B cell (primary cell): ENCODE measurements around the gene LCN9. TPM values are rescaled to one million over a fixed set of nuclear protein-coding genes. Genes with fewer than 3 reads are reported as not detected.

Experiments
- ATAC-seq: fragments of 200-7000 bp; cut with Tn5 transposase; one replicate; pipeline ENCODE4 v1.10.0; 2021; ENCODE audit warnings: low read depth, mild to moderate bottlenecking, moderate number of reproducible peaks, moderate library complexity
- CTCF ChIA-PET: fragments of 350-600 bp; sonication (Branson Sonifier 250); formaldehyde crosslinking; loops from one replicate; lab custom pipeline; 2021; ENCODE audit warnings: antibody characterized with exemption, inconsistent platforms; lab: Charles Lee
- POLR2A ChIA-PET: fragments of 350-600 bp; sonication (Branson Sonifier 250); formaldehyde crosslinking; loops from one replicate; lab custom pipeline; 2021; ENCODE audit warnings: antibody characterized with exemption; lab: Charles Lee
- DNase-seq: peaks from one replicate; pipeline ENCODE4 v3.0.0; 2013
- H2AFZ ChIP-seq: 2 replicates; pipeline ENCODE4 v1.6.1; 2012; ENCODE audit warnings: mild to moderate bottlenecking, low read depth, low read length; ENCODE audit not compliant: insufficient read depth, poor library complexity, severe bottlenecking
- H3K27ac ChIP-seq, 2 donors: 1 replicate in 1 of 2; 2 replicates in 1 of 2; pipeline ENCODE4 v1.5.1; 2012 to 2013; ENCODE audit warnings: low read length in 2 of 2, mild to moderate bottlenecking in 2 of 2, moderate library complexity in 1 of 2
- H3K27me3 ChIP-seq, 4 experiments: fragments of 200-600 bp in 1 of 4; sonication (generic) in 1 of 4; replicated peaks in 1 of 4; 1 replicate in 2 of 4; 2 replicates in 2 of 4; pipeline versions ENCODE4 v1.6.1 to v1.7.0; 2013 to 2016; ENCODE audit warnings: low read length in 3 of 4, mild to moderate bottlenecking in 2 of 4, mixed read lengths in 1 of 4, moderate library complexity in 1 of 4; ENCODE audit not compliant: insufficient read depth in 4 of 4, control insufficient read depth in 3 of 4; ENCODE audit errors: control extremely low read depth in 1 of 4
- H3K36me3 ChIP-seq, 2 experiments: replicated peaks in 1 of 2; 1 replicate in 1 of 2; 2 replicates in 1 of 2; pipeline versions ENCODE4 v1.6.1 to v1.7.1; 2013; ENCODE audit warnings: low read length in 1 of 2; ENCODE audit not compliant: insufficient read depth in 2 of 2, control insufficient read depth in 1 of 2; ENCODE audit errors: control extremely low read depth in 1 of 2, extremely low read depth in 1 of 2
- H3K4me1 ChIP-seq, 2 donors: fragments of 200-600 bp in 1 of 2; sonication (generic) in 1 of 2; 1 replicate in 1 of 2; 2 replicates in 1 of 2; pipeline versions ENCODE4 v1.5.1 to v1.6.1; 2013 to 2017; ENCODE audit warnings: low read length in 2 of 2; ENCODE audit not compliant: control insufficient read depth in 2 of 2, insufficient read depth in 2 of 2
- H3K4me2 ChIP-seq: replicated peaks from 2 replicates; pipeline ENCODE3; 2012; ENCODE audit warnings: mild to moderate bottlenecking, low read depth, low read length; ENCODE audit not compliant: poor library complexity, severe bottlenecking
- H3K4me3 ChIP-seq, 5 experiments: fragments of 200-600 bp in 1 of 5; sonication (generic) in 1 of 5; 1 replicate in 3 of 5; 2 replicates in 2 of 5; pipeline versions ENCODE4 v1.5.1 to v1.7.0; 2011 to 2016; ENCODE audit warnings: low read length in 4 of 5, mild to moderate bottlenecking in 4 of 5, low read depth in 2 of 5, control low read depth in 1 of 5, moderate library complexity in 1 of 5; ENCODE audit not compliant: insufficient read depth in 1 of 5; ENCODE audit errors: control extremely low read depth in 1 of 5, extremely low read depth in 1 of 5
- H3K79me2 ChIP-seq: fragments of 200-600 bp; sonication (generic); one replicate; pipeline ENCODE4 v1.6.0; 2016; ENCODE audit warnings: low read length; ENCODE audit not compliant: control insufficient read depth, insufficient read depth
- H3K9ac ChIP-seq: fragments of 200-600 bp; sonication (generic); 2 replicates; pipeline ENCODE4 v1.6.1; 2017; ENCODE audit warnings: mild to moderate bottlenecking, low read length, moderate library complexity
- H3K9me3 ChIP-seq, 3 donors: one replicate each; pipeline versions ENCODE4 v1.6.1 to v1.7.1; 2013; ENCODE audit warnings: low read length in 2 of 3; ENCODE audit not compliant: control insufficient read depth in 2 of 3, insufficient read depth in 1 of 3; ENCODE audit errors: control extremely low read depth in 1 of 3
- H4K20me1 ChIP-seq: 2 replicates; pipeline ENCODE4 v1.6.0; 2012; ENCODE audit warnings: mild to moderate bottlenecking, low read length; ENCODE audit not compliant: insufficient read depth, control insufficient read depth, poor library complexity, severe bottlenecking
- H3K27ac Mint-ChIP-seq: one replicate; pipeline ENCODE4 v1.8.0; 2021; ENCODE audit warnings: mixed read lengths
- H3K27me3 Mint-ChIP-seq: one replicate; pipeline ENCODE4 v1.8.0; 2021; ENCODE audit warnings: mixed read lengths
- H3K4me1 Mint-ChIP-seq: one replicate; pipeline ENCODE4 v1.8.0; 2021; ENCODE audit warnings: mixed read lengths
- H3K4me3 Mint-ChIP-seq: one replicate; pipeline ENCODE4 v1.8.0; 2021; ENCODE audit warnings: mixed read lengths
- H3K9me3 Mint-ChIP-seq: one replicate; pipeline ENCODE4 v1.8.0; 2022; ENCODE audit warnings: mixed read lengths; ENCODE audit not compliant: insufficient read depth
- CTCF ChIP-seq: fragments of 200-600 bp; IDR thresholded peaks from one replicate; pipeline ENCODE4 v1.8.0; 2022; ENCODE audit warnings: antibody characterized with exemption, mild to moderate bottlenecking
- EZH2 ChIP-seq: IDR thresholded peaks from 2 replicates; pipeline ENCODE4 v1.6.1; 2012; ENCODE audit warnings: borderline replicate concordance, low read depth, mild to moderate bottlenecking, moderate library complexity, low read length; ENCODE audit not compliant: insufficient read depth, poor library complexity, severe bottlenecking
- WGBS: methylation state at CpG from one replicate; pipeline ENCODE4 v1.1.5; 2013; ENCODE audit warnings: missing lambda C conversion rate; ENCODE audit not compliant: insufficient coverage; 5-methylcytosine and 5-hydroxymethylcytosine counted together
- intact Hi-C: fragments of 100-400 bp; cut with micrococcal nuclease; formaldehyde crosslinking; loops from one replicate; pipeline ENCODE4 v1.10.0; 2022
- polyA plus RNA-seq: library from polyadenylated mRNA; depleted of rRNA; stranded (reverse); fragments of >200 nt; gene quantifications from 2 replicates; pipeline ENCODE4 v1.2.3, GENCODE V29; 2012
- total RNA-seq, 2 donors: library from RNA; stranded (reverse); fragments of 120-200 nt in 1 of 2; gene quantifications; 1 replicate in 1 of 2; 2 replicates in 1 of 2; pipeline versions ENCODE4 v1.2.3 to v1.2.4, GENCODE V29; 2013 to 2022

The LCN9 gene
- total and polyA plus RNA-seq, 2 donors (not counting 1 experiment from before 2014, with no cell fraction given): not detected

GRCh38 chr9:135714242-135715055, 51.3 kb downstream of the LCN9 start:
- Histone ChIP-seq H3K4me1 (no peaks in the 10 kb centered on the region), H3K9ac (no peak overlapping the region), H3K36me3 (no peaks in the 10 kb centered on the region), H3K4me2 (no peak overlapping the region), H2AFZ (no peak overlapping the region), H3K4me3 (no peak overlapping the region), H4K20me1 (no peaks in the 10 kb centered on the region), H3K27me3 (peaks cover 0 to 31% (median 7%) of the 10 kb centered on the region in 4 experiments), H3K9me3 (peaks cover 0 to 6% (median 0%) of the 10 kb centered on the region in 3 donors), H3K79me2 (no peaks in the 10 kb centered on the region), H3K27ac (no peak overlapping the region)
- 8% methylated on average over 98 of the region's 103 CpGs for WGBS
- Mint-ChIP-seq H3K4me1 (no peaks in the 10 kb centered on the region), H3K27ac (no peak overlapping the region), H3K27me3 (peaks cover 30% of the 10 kb centered on the region), H3K4me3 (no peak overlapping the region), H3K9me3 (no peaks in the 10 kb centered on the region)
- intact Hi-C loops: no loop called here
- ChIA-PET CTCF (no interaction called here), POLR2A (no interaction called here)
- DNase-seq: no peak
- no peak for TF ChIP-seq EZH2
- TF ChIP-seq CTCF: no peak
- no peak for ATAC-seq

- intact Hi-C loops: no loop called here
- Histone ChIP-seq H3K4me3 (no peak overlapping the region), H3K4me1 (no peaks in the 10 kb centered on the region), H3K27ac (no peak overlapping the region), H4K20me1 (no peaks in the 10 kb centered on the region), H3K4me2 (no peak overlapping the region), H3K79me2 (no peaks in the 10 kb centered on the region), H2AFZ (no peak overlapping the region), H3K36me3 (no peaks in the 10 kb centered on the region), H3K9ac (no peak overlapping the region), H3K27me3 (peaks cover 0 to 31% (median 7%) of the 10 kb centered on the region in 4 experiments), H3K9me3 (peaks cover 0 to 6% (median 0%) of the 10 kb centered on the region in 3 donors)
- 33% methylated on average over 19 of the region's 23 CpGs for WGBS
- no peak for ATAC-seq
- ChIA-PET POLR2A (no interaction called here), CTCF (no interaction called here)
- no peaks in the 10 kb centered on the region for H3K9me3 Mint-ChIP-seq
- peaks cover 30% of the 10 kb centered on the region for H3K27me3 Mint-ChIP-seq
- DNase-seq: no peak
- TF ChIP-seq EZH2: no peak
- TF ChIP-seq CTCF: no peak
- no peaks in the 10 kb centered on the region for H3K4me1 Mint-ChIP-seq
- H3K4me3 Mint-ChIP-seq: no peak overlapping the region
- no peak overlapping the region for H3K27ac Mint-ChIP-seq
Measured at GRCh38 chr9:135715056-135715595, 52.0 kb downstream of the LCN9 start.
